ENCODE data around the gene EZR.
"Not testable (repeated sequence)": the region's sequence is repeated elsewhere in the genome, so short reads cannot be mapped to it uniquely, and the experiment has no call there.

EZR gene

GRCh38 chr6:158840465-158840864 is 21.3 kb upstream of the EZR start:
- DNase-seq = no peak

GRCh38 chr6:158839796-158840195 is 20.6 kb upstream of the EZR start:
- no peak for DNase-seq

- DNase-seq = not testable (repeated sequence)
Observed at GRCh38 chr6:158838790-158839189, 19.6 kb upstream of the EZR start.

- no peak for DNase-seq
Observed at GRCh38 chr6:158837684-158838625, 18.8 kb upstream of the EZR start.

GRCh38 chr6:158836625-158837311 is 17.6 kb upstream of the EZR start:
- DNase-seq = no peak

GRCh38 chr6:158835616-158836221 is 16.6 kb upstream of the EZR start:
- DNase-seq = no peak

- DNase-seq = no peak
Observed at GRCh38 chr6:158834675-158835385, 15.7 kb upstream of the EZR start.

GRCh38 chr6:158832807-158833206 is 13.6 kb upstream of the EZR start:
- not testable (repeated sequence) for DNase-seq

- DNase-seq = no peak
Observed at GRCh38 chr6:158832026-158832425, 12.9 kb upstream of the EZR start.

GRCh38 chr6:158831571-158831970 is 12.4 kb upstream of the EZR start:
- DNase-seq = no peak

- DNase-seq = no peak
Observed at GRCh38 chr6:158830736-158831135, 11.6 kb upstream of the EZR start.

- no peak for DNase-seq
Observed at GRCh38 chr6:158828807-158829206, 9.6 kb upstream of the EZR start.

- no peak for DNase-seq
Observed at GRCh38 chr6:158826819-158827501, 7.8 kb upstream of the EZR start.

- DNase-seq = no peak
Observed at GRCh38 chr6:158825951-158826306, 6.8 kb upstream of the EZR start.

- no peak for DNase-seq
Observed at GRCh38 chr6:158825038-158825950, 6.1 kb upstream of the EZR start.

GRCh38 chr6:158823616-158824015 is 4.4 kb upstream of the EZR start:
- not testable (repeated sequence) for DNase-seq

GRCh38 chr6:158819977-158820622 is 932 bp upstream of the EZR start:
- no peak for DNase-seq

- no peak for DNase-seq
Observed at GRCh38 chr6:158818581-158819212, 471 bp downstream of the EZR start.

GRCh38 chr6:158817728-158818580 is 1.2 kb downstream of the EZR start:
- DNase-seq = no peak
